WTC11 (cell line): ENCODE measurements around the gene TLCD1. TPM values are rescaled to one million over a fixed set of nuclear protein-coding genes. Genes with fewer than 3 reads are reported as not detected.

Source experiments
- ATAC-seq: fragments of 200-7000 bp; cut with Tn5 transposase; 2 replicates; pipeline ENCODE4 v1.10.0; 2021; ENCODE audit warnings: mild to moderate bottlenecking, moderate library complexity
- CTCF ChIA-PET: fragments of 300-600 bp; sonication (Branson Sonifier 250); formaldehyde crosslinking; loops from one replicate; lab custom pipeline; 2021; ENCODE audit warnings: antibody characterized with exemption; lab: Charles Lee
- POLR2A ChIA-PET: fragments of 350-600 bp; sonication (Branson Sonifier 250); formaldehyde crosslinking; loops from one replicate; lab custom pipeline; 2021; ENCODE audit warnings: antibody characterized with exemption; lab: Charles Lee
- DNase-seq: peaks from one replicate; pipeline ENCODE4 v3.0.0; 2021; ENCODE audit warnings: low spot score
- H3K27ac Mint-ChIP-seq: 2 replicates; pipeline ENCODE4 v1.8.0; 2021; ENCODE audit warnings: mixed read lengths
- H3K27me3 Mint-ChIP-seq: 2 replicates; pipeline ENCODE4 v1.8.0; 2021; ENCODE audit warnings: low read depth, mild to moderate bottlenecking, moderate library complexity, mixed read lengths
- H3K36me3 Mint-ChIP-seq: 2 replicates; pipeline ENCODE4 v1.8.0; 2021; ENCODE audit warnings: mixed read lengths
- H3K4me1 Mint-ChIP-seq: 2 replicates; pipeline ENCODE4 v1.8.0; 2022; ENCODE audit warnings: mixed read lengths
- H3K4me3 Mint-ChIP-seq: 2 replicates; pipeline ENCODE4 v1.8.0; 2021; ENCODE audit warnings: mild to moderate bottlenecking, moderate library complexity, mixed read lengths
- H3K9me3 Mint-ChIP-seq: 2 replicates; pipeline ENCODE4 v1.8.0; 2021; ENCODE audit warnings: mixed read lengths
- AR ChIP-seq: fragments of 250-450 bp; sonication (Bioruptor Pico); IDR thresholded peaks from 2 replicates; pipeline ENCODE4 v1.9.0; 2021; ENCODE audit warnings: mild to moderate bottlenecking
- CBFB ChIP-seq: sonication (generic); formaldehyde crosslinking; IDR thresholded peaks from 2 replicates; pipeline ENCODE4 v1.8.1; 2022; ENCODE audit warnings: mild to moderate bottlenecking, low read depth, missing genetic modification reagents
- CDX4 ChIP-seq: fragments of 250-450 bp; sonication (Bioruptor Pico); IDR thresholded peaks from 2 replicates; pipeline ENCODE4 v1.9.0; 2021; ENCODE audit warnings: moderate library complexity, mild to moderate bottlenecking, inconsistent platforms, borderline replicate concordance
- E2F4 ChIP-seq: sonication (generic); formaldehyde crosslinking; IDR thresholded peaks from 2 replicates; pipeline ENCODE4 v1.8.1; 2022; ENCODE audit warnings: low read depth, mild to moderate bottlenecking, moderate library complexity, missing genetic modification reagents, borderline replicate concordance
- E2F5 ChIP-seq: sonication (generic); formaldehyde crosslinking; IDR thresholded peaks from 2 replicates; pipeline ENCODE4 v1.8.1; 2022; ENCODE audit warnings: mild to moderate bottlenecking, moderate library complexity, missing genetic modification reagents
- EMX1 ChIP-seq: fragments of 250-450 bp; sonication (Bioruptor Pico); IDR thresholded peaks from 2 replicates; pipeline ENCODE4 v1.8.0; 2021; ENCODE audit warnings: mild to moderate bottlenecking
- ETV6 ChIP-seq: sonication (generic); formaldehyde crosslinking; IDR thresholded peaks from 2 replicates; pipeline ENCODE4 v1.8.1; 2022; ENCODE audit warnings: mild to moderate bottlenecking, missing genetic modification reagents
- MAX ChIP-seq: sonication (generic); formaldehyde crosslinking; IDR thresholded peaks from 2 replicates; pipeline ENCODE4 v1.8.0; 2022; ENCODE audit warnings: mild to moderate bottlenecking, missing genetic modification reagents
- NR1H2 ChIP-seq: sonication (generic); formaldehyde crosslinking; IDR thresholded peaks from 2 replicates; pipeline ENCODE4 v1.9.0; 2021; ENCODE audit warnings: mild to moderate bottlenecking, moderate library complexity, missing genetic modification reagents
- SMAD4 ChIP-seq: sonication (generic); formaldehyde crosslinking; IDR thresholded peaks from 2 replicates; pipeline ENCODE4 v1.8.0; 2022; ENCODE audit warnings: mild to moderate bottlenecking, missing genetic modification reagents
- STAT6 ChIP-seq: sonication (generic); formaldehyde crosslinking; conservative IDR thresholded peaks from 2 replicates; pipeline ENCODE4 v1.8.1; 2023; ENCODE audit warnings: mild to moderate bottlenecking, low read depth, missing genetic modification reagents, moderate library complexity
- TEAD4 ChIP-seq: sonication (generic); formaldehyde crosslinking; IDR thresholded peaks from 2 replicates; pipeline ENCODE4 v1.8.0; 2022; ENCODE audit warnings: mild to moderate bottlenecking, missing genetic modification reagents
- USF1 ChIP-seq: sonication (generic); formaldehyde crosslinking; IDR thresholded peaks from 2 replicates; pipeline ENCODE4 v1.8.0; 2022; ENCODE audit warnings: mild to moderate bottlenecking, missing genetic modification reagents
- ZBTB21 ChIP-seq: sonication (generic); formaldehyde crosslinking; IDR thresholded peaks from 2 replicates; pipeline ENCODE4 v1.8.1; 2023; ENCODE audit warnings: mild to moderate bottlenecking, missing genetic modification reagents, borderline replicate concordance
- ZBTB43 ChIP-seq: sonication (generic); formaldehyde crosslinking; IDR thresholded peaks from 2 replicates; pipeline ENCODE4 v1.8.1; 2023; ENCODE audit warnings: mild to moderate bottlenecking, missing genetic modification reagents
- ZMAT4 ChIP-seq: fragments of 250-450 bp; sonication (Bioruptor Pico); IDR thresholded peaks from 2 replicates; pipeline ENCODE4 v1.9.0; 2021; ENCODE audit warnings: mild to moderate bottlenecking
- ZNF232 ChIP-seq: sonication (generic); formaldehyde crosslinking; IDR thresholded peaks from 2 replicates; pipeline ENCODE4 v1.8.0; 2022; ENCODE audit warnings: mild to moderate bottlenecking, missing genetic modification reagents
- ZNF317 ChIP-seq: sonication (generic); formaldehyde crosslinking; IDR thresholded peaks from 2 replicates; pipeline ENCODE4 v1.8.1; 2023; ENCODE audit warnings: low read depth, mild to moderate bottlenecking, moderate library complexity, missing genetic modification reagents, borderline replicate concordance
- ZNF423 ChIP-seq: fragments of 250-450 bp; sonication (Bioruptor Pico); IDR thresholded peaks from 2 replicates; pipeline ENCODE4 v2.1.2; 2022; ENCODE audit warnings: mild to moderate bottlenecking, moderate library complexity
- ZNF425 ChIP-seq: fragments of 250-450 bp; sonication (Bioruptor Pico); conservative IDR thresholded peaks from 2 replicates; pipeline ENCODE4 v1.9.0; 2021; ENCODE audit warnings: mild to moderate bottlenecking
- total RNA-seq: library from RNA; stranded (reverse); gene quantifications from 3 replicates; pipeline ENCODE4 v1.2.3, GENCODE V29; 2021

Gene TLCD1
- total RNA-seq, 1 experiment from 2014 or later: 36.0 TPM

- Mint-ChIP-seq H3K9me3 (no peaks in the 10 kb centered on the region), H3K4me1 (peaks cover 13% of the 10 kb centered on the region), H3K27me3 (no peaks in the 10 kb centered on the region), H3K27ac (no peak overlapping the region), H3K4me3 (no peak overlapping the region), H3K36me3 (peaks cover 66% of the 10 kb centered on the region)
- CTCF ChIA-PET: no interaction called here
- DNase-seq (no peak), ATAC-seq (peak; percentile 29; the same call in 1 of the 2 replicates)
- POLR2A ChIA-PET: interaction anchor here (0.7 kb wide), 1 partner anchor 11 kb away, joined by 9 read pairs; the partner anchor contains the start of gene PROCA1
- no peak for TF ChIP-seq ZNF425 (CRISPR knock-in tag)
- no peak for TF ChIP-seq USF1 (CRISPR knock-in tag)
- no peak for TF ChIP-seq MAX
- no peak for TF ChIP-seq ZNF317 (CRISPR knock-in tag)
- no peak for TF ChIP-seq CBFB (CRISPR knock-in tag)
- no peak for TF ChIP-seq ZNF423 (CRISPR knock-in tag)
- TF ChIP-seq ZMAT4 (CRISPR knock-in tag): no peak
- TF ChIP-seq TEAD4 (CRISPR knock-in tag): no peak
- TF ChIP-seq SMAD4 (CRISPR knock-in tag): no peak
- TF ChIP-seq NR1H2: no peak
- TF ChIP-seq ZBTB43 (CRISPR knock-in tag): no peak
- no peak for TF ChIP-seq ZBTB21
- TF ChIP-seq EMX1: no peak
- TF ChIP-seq AR: no peak
- no peak for TF ChIP-seq ETV6 (CRISPR knock-in tag)
- no peak for TF ChIP-seq ZNF232 (CRISPR knock-in tag)
- no peak for TF ChIP-seq E2F4
- TF ChIP-seq E2F5: no peak
- no peak for TF ChIP-seq STAT6 (CRISPR knock-in tag)
- TF ChIP-seq CDX4 (CRISPR knock-in tag): no peak
These were observed 25.1 kb downstream of the TLCD1 start for GRCh38 chr17:28700830-28701492.
